ENCODE measurements around the gene PRICKLE1.

Gene PRICKLE1

DNA sequence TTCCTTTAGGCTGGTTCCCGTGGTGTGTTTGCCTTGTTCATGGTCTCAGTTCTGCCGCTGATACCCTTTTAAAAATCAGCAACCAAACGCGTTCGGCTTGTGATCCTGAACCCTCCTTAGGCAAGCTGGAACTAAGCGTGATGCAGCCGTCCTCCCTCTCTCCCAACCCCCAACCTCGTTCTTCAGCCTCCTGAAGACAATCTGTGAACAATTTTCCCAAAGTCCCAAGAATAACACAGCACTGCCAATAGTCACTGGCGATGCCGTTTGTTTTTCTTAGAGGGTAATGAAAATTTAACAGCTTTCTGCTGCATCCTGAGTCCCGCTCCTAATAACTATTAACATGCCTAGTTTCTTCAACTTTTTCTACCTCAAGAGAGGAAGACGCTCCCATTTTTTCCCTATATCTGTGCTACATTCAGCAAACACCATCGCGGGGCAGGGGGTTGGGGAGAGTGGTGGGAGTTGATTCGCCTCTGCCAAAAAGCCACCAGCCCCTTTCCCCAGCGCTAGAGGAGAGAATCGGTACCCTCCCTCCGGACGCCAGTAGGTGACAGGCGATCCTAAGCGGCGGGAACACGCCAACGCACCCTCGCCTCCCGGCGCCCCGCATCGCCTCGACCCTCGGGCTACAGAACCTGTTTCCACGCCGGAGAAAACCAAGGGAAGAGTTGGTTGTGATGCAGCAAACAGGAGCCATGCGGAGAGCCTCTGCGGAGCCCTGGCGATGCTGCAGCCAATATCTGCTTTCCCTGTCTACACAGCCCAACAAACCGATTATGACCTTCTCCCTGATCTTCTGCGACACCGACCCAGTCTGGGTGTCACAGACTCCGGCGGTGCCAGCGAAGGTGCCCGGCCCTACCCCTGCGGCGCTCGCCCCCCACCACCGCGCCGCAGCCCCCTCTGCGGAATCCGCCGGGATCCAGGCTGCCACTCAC lies 752 bp downstream of the PRICKLE1 start:
- peak; percentile 57 for DNase-seq (ENCODE audit: low spot score)

DNA sequence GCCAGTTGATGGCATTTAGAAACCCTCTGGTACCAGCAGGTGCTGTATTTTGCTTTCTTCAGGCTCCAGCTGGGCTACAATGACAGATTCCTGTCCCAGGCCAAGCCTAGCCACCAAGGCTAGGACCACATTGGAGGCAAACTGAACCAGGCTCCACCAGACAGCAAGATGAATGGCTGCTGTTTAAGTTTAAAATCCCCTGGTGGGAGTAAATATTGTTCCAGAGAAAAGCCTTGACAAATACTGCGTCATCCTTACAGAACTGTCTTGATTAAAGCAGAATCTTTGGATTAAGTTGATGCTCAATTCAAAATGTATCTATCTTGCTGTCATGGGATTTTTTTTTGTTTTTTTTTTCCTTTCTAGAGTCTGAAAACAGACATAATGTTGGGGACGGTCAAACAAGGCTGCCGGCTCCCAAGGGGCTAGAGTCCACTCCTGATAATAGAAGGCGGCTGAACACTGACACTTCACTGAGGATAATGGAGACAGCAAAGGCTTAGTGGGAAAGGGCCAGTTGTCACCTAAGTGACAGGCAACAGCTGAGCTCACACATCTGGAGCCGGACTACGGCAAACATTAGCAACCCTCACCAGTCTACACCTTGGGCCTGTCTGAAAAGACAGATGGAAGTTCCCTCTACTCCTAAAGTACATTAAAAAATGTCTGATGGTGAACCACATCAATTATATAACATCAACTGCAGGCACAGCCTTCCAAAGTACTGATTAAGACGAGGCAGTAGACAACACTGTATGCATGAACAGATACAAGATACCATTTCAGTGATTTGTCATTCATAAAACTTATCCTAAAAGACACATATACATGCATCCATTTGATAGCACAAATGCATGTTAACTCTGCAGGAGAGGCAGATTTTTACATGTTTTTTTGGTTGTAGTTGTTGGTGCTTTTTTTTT lies 1.7 kb downstream of the PRICKLE1 start:
- DNase-seq (ENCODE audit: low spot score), result peak; percentile 75

DNA sequence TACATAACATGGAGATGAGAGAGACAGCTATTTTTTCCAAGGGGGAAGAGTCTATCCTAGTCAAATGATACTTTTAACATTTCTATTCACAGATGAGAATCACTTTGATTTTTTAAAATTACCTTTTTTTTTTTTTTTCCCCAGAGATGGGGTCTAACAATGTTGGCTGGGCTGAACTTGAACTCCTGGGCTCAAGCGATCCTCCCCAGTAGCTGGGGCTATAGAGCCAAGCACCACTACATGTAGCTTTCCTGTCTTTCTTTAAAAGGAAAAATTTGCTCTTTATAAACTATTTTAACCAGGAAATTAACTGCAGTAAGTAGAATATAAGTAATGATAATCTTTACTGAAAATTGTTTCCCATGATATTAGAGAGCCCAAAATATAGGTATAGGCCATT lies 3.3 kb downstream of the PRICKLE1 start:
- DNase-seq (ENCODE audit: low spot score), result no peak

DNA sequence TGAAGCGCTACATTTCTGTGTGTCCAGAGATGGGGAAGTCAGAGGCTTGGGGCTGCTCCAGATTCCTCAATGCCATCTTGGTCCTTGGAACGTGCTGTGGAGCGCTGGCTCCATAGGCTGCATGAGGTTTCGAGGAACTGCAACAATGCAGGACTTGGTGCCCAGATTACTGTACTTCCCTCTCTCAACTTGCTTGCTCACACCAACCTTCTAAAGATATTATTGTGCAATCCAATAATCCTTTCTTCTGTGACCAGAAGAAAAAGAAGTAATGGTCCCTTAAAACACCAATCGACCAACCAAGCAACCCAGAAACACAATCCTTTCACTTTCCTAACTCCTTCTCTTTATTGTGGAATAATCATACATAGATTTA lies 3.7 kb downstream of the PRICKLE1 start:
- DNase-seq (ENCODE audit: low spot score), result no peak

DNA sequence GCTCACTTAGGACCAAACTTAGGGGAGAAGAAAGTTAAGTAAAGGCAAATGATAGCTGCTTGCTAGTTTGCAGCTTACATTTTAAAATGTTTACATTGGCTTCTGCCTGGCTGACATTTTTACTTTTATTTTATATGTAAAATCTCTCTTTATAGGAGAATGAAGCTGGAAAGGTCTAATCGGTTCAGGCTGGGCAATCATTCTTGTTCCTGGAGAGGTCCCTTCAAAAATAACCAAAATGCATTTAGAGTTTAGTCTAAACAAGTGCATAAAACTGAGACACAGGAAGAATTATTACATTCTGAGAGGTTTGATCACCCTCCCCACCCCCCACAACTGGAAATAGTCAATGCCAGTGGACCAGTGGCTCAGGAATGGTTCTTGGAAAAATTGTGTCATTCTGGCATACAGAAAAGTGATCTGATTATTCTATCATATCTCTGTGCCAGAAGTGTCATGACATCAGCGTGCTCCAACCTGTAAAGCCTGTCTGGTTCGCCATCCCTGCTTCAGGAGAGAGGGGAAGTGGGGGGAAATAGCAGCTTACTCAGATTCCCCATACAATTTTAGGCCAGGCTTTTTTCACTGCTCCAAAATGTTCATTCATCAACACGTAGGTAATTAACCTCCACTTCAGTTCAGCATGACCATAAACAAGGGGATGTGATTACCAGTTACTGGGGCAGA lies 4.2 kb downstream of the PRICKLE1 start:
- DNase-seq (ENCODE audit: low spot score), result no peak

DNA sequence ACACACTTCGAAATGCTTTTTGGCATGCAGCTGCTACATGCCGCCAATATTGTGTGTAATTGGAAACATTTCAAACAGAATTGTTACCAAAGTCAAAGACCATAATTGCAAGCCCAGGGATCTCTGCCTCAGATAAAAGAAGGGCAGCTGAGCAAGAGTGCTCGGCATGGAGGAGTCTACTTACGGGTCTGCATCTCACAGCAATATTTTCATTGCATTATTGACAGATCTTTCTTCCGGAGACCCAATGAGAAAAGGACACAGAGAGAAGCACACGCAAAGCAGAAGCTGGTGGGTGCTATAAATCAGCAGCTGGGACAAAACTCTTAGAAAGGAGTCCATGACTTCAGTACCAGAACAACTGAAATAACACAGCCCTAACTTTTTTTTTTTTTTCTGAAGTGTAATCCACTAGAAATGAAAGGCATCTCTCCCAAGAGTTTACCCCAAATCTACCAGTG lies 4.9 kb downstream of the PRICKLE1 start:
- DNase-seq (ENCODE audit: low spot score), result no peak

DNA sequence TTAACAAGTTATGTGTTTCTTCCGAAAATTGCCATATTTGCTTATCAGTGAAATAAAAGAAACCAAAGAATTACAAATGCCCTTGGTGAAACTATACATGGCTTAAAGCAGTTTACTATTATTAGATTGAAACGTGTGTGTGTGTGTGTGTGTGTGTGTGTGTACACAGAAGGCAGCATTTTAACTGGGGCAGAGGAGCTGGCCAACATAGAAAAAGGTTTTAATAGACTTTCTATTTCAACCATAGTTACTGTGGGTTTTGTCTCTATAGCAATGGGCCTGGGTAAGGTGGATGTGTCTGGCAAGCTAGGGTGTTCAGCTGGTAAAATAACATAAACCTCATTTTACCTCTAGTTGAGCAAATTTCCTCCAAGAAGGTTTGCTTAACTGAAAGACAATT lies 6.5 kb downstream of the PRICKLE1 start:
- no peak for DNase-seq (ENCODE audit: low spot score)

DNA sequence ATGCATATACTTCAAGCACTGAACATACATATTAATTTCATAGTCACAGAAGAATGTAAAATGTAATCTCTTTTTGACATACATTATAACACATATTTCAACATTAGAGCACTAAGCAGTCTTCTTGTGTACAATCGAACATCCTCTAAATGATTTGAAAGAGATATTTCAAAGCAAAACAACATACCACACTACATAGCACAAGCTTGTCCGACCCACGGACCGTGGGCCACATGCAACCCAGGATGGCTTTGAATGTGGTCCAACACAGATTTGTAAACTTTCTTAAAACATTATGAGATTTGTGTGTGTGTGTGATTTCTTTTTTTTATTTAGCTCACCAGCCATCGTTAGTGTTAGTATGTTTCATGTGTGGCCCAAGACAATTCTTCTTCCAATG lies 7.0 kb downstream of the PRICKLE1 start:
- DNase-seq (ENCODE audit: low spot score), result no peak

DNA sequence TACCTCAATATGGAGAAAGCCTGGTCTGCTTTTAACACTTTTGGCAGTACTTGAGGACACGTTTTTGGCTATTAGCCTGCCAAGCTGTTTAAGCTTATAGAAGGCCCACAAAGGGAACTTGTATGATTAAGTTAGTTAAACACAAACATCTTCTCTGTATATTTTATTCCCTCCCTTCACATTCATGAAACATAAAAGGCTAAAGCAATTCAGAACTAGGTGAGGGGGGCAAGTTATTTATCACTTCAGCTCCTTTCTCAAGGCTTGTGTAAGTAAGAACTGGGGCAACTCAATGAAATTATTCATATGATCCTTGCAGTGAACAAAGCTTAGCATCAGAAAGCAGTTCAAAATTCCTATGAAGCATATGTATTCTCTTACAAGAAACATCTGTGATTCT lies 7.5 kb downstream of the PRICKLE1 start:
- peak; percentile 16 for DNase-seq (ENCODE audit: low spot score)

DNA sequence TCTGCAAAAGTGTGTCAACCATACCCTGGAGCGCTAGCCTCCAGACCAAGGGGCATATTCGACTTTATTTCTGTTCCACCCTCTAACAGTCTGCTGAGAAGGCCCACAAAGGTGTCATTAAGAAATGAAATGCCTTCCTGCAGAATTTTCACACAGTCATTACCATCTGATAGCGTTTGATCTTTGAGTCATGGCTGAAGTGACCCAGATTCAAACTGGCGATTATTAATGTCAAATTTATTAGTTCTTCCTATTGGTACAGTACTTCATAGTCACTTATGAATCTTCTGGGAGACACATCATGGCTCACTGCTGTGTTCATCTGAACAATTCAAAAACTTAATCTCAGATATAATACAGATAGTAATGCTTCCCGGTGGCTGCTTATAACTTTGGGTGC lies 13.2 kb downstream of the PRICKLE1 start:
- DNase-seq (ENCODE audit: low spot score), result no peak

DNA sequence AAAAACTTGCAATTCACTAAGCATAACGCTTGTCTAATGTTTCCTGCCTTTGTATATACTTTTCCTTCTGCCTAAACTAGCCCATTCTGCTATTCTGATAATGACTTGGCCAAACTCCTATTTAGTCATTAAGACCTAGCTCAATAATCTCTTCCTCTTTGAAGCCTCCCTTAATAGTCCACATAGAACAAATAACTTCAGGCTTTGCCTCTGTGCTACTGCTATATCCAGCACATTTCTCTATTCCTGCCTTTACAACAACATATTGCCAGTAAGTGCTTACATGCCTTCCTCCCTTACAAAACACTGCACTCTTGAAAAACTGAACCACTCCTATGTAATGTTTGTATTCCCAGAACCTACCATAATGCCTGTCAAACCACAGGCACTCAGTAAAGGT lies 13.8 kb downstream of the PRICKLE1 start:
- DNase-seq (ENCODE audit: low spot score), result no peak

DNA sequence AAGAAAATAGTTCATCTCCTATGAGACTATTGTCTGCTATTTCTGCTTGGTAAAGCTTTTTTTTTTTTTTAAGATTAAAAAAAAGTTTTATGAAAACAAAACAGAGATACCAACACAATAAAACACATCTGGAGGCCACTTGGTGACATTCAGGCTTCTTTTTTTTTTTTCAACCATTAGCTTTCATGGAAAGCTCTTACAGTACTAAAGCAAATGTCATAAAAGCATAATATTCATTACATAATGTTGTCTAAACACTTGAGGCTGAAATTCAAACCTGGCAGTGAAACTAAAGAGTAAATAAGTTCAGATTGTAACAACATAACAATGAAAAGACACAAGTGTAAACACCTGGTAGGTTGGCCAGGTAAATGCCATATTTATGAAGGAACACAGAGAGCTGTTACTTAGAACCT lies 14.7 kb downstream of the PRICKLE1 start:
- no peak for DNase-seq (ENCODE audit: low spot score)

DNA sequence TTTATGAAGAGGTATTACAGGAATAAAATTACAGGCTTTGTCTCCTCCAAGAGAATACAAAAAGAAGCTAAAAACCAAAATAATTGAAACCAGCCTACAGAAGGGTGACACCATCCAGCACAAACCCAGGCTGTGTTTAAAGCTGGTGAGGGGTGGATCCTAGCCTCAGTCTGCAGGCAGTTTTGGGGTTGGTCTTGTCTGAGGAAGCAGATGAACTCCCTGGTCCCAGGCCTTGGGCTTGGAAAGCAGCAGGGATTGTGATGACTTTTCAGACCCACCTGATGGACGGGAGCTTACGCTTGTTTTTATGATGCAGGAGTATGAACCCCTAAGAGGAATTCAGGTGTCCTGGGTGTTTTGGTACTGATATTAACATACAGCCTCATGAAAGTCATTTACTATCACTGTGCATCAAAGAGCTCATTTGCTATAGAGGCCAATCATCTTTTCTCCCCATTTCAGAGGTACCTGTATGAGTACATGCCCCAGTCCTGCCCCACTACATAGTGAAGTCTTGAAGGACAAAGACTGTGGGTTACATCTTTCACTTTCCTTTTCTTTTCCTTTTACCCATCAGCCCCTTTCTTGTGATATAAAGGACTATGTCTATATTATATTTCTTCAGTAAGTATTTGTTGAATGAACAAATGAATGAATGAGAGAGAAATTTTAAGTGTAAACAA lies 18.1 kb downstream of the PRICKLE1 start:
- DNase-seq (ENCODE audit: low spot score), result no peak

DNA sequence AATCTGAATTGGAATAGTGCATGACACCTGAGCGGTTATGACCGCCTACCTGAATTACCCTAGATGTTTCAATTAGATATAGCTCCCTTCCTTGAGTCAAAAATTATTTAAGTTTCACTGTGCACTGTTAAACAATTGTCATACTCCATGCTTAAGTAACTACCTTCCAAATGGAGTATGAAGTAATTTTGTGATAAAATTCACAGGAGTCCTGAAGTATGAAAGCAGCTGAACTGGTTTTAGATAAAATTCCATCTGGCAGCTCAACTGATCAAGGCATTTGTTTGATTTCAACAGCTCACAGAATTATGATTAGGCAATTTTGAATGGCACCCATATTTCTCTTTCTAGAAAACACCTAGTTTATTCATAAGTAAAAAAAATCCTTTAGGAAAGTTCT lies 19.5 kb downstream of the PRICKLE1 start:
- DNase-seq (ENCODE audit: low spot score), result no peak

DNA sequence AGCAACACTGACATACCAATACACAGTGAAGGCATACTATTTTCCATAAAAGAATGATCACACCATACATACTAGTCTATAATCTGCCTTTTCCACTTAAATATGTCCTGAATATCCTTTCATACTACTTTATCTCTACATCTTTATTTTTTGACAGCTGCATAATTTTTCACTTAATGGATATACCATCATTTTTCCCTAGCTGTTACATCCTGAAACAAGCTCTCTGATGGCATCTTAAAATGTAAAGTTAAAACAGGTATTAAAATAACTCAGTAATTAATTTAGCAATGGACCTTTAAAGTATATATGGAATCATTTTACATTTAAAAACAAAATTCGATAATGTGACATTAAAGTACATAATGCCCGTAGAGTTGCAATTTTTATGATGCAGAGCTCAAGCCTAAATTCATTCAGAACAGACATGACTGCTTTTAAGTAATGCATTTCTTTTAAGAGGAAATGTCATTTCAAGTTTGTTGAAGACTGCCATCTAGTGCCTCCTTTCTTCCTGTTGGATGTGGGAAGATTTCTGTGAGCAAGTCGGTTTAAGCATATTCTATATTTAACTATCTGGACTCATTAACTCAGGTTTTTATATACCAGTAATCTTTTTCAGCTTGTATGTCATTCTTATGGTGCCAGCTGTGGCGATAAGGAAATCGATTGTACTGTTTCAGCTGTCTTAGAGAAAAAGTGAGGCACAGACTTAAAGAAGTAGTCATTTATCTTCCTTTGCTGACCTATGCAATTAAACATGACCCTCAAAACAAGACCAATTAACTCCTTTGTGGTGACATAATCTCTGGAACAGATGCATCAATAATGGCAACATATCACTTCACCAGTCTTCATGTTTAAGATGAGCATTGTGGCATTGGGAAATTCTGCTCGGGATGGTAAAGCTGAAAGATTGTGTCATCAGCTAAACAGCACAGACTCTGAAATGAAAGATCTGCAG lies 20.3 kb downstream of the PRICKLE1 start:
- peak; percentile 63 for DNase-seq (ENCODE audit: low spot score)

DNA sequence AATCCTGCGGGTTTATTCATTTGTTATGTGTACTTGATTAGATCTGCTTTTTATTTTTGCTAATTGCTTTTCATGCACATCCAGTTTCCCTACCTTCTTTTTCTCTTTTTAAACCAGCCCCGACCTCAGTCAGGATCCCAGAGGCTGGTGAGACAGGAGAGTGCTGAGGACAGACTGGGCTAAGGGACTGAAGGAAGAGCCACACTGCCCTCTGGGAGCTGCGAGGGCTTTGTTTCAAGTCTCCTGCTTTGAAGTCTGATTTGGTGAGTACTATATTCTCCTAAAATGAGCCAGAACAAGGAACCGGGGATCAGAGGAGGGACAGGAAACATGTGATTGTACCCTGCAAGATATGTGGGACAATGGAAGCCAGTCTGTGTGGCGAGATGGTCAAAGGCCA lies 23.9 kb downstream of the PRICKLE1 start:
- no peak for DNase-seq (ENCODE audit: low spot score)

DNA sequence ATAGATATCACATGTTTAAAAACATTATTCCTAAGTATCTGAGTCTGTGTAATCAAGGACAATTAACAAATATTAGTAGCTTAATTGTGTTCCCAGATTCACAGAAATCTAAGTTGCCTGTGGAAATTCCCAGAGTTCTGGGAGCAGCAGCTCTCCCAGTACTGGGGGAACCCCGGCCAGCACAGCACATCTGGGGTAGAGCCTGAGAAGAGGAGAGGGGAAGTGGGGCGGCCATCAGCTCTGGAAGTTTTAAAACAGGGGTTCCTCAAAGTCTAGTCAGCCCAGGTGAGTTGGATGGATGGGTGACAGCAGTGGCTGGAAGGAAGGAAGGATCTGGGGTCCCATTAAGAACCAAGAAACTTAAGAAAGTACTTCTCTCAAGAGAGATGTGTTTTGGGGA lies 24.6 kb downstream of the PRICKLE1 start:
- no peak for DNase-seq (ENCODE audit: low spot score)

DNA sequence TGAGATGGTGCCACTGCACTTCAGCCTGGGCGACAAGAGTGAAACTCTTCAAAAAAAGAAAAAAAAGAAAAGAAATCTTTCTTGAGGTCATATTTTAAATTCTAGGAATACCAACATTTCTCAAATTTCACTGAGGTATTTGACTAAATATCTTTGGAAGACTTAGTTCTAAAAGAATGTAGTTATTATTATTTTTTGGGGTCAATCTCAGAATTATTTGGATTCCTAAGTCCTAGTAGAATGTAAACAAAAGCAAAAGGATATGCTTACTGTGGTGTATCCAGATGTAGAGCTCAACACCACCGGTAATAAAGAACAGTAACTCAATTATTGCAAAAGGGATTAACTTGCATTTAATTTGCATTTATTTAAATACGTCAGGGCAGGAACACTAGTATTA lies 25.0 kb downstream of the PRICKLE1 start:
- no peak for DNase-seq (ENCODE audit: low spot score)

DNA sequence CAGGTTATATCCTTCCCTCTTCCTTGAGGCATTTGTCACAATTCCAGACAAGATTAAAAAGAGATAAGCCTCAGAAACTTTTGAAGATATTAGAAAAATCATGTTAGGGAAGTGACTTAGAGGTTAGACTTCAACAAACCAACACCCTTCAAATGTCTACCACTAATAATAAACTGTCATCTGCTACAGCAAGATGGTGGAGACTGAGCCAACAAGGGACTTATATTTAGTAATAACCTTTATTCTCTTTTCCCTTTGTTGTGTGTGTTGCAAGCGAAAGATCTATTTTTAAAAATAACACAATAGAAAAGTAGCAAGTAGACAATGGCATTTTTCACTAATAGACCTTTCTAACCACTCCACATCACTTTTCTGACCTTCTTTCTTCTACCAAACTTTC lies 28.6 kb downstream of the PRICKLE1 start:
- no peak for DNase-seq (ENCODE audit: low spot score)

DNA sequence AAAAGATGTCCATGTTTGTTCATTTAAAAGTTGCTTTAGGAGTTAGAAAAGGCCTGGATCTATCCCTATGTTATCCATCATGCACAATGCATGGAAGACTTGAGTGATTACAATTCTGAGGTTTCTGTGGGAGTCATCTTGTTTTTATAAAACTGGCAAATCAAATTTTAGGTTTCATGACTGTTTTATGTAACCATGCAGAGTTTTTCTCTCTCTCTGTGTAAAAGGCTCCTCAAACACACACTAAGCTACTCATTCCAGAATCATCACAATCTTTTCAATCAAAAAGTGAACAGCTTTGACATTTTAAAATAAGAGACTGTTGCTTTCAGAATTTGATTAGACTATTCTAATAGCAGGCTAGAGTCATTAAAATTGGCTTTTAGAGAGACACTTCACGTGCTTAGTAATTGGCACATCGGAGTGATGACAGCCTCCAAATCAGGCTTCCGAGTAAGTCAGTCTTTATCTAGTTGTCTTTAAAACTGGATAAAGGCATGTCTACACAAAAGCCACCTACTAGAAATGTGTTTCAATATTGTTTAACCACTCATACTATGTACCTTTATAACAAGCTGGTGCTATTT lies 31.9 kb downstream of the PRICKLE1 start:
- DNase-seq (ENCODE audit: low spot score), result no peak
